Endothelial cell of umbilical vein (primary cell): Measurements from ENCODE around the gene DCDC1. TPM values are rescaled to one million over a fixed set of nuclear protein-coding genes. Genes with fewer than 3 reads are reported as not detected.

Source experiments
- BruUV-seq: library from RNA; stranded (reverse); fragments of 400-500 nt; replicated peaks from 2 replicates; lab custom pipeline; 2021; lab: Mats Ljungman, UMichigan
- CTCF ChIA-PET: fragments of 300-600, 350-600 bp; sonication (Branson Sonifier 250); formaldehyde crosslinking; loops from one replicate; lab custom pipeline; 2021; ENCODE audit warnings: antibody characterized with exemption, inconsistent platforms; lab: Charles Lee
- POLR2A ChIA-PET: fragments of 300-600, 350-600 bp; sonication (Branson Sonifier 250); formaldehyde crosslinking; loops from one replicate; lab custom pipeline; 2021; ENCODE audit warnings: antibody characterized with exemption, inconsistent platforms; lab: Charles Lee
- DNase-seq: peaks from one replicate; pipeline ENCODE4 v3.0.0-alpha.2; 2011; ENCODE audit warnings: low read depth, low spot score
- FAIRE-seq: peaks from 2 replicates; lab custom pipeline; 2011; peaks lifted over from hg19 to GRCh38; lab: Jason Lieb, UNC
- H2AFZ ChIP-seq: 2 replicates; pipeline ENCODE4 v1.6.0; 2012; ENCODE audit warnings: low read depth, low read length, control low read depth, inconsistent platforms
- H3K27ac ChIP-seq: 2 replicates; pipeline ENCODE4 v1.5.1; 2011; ENCODE audit warnings: low read depth, mild to moderate bottlenecking, control low read depth, low read length, moderate library complexity; ENCODE audit not compliant: insufficient read depth
- H3K27me3 ChIP-seq, 2 experiments: 2 replicates each; pipeline versions ENCODE4 v1.6.0 to v1.6.1; 2011; ENCODE audit warnings: low read length in 2 of 2, mixed read lengths in 1 of 2; ENCODE audit not compliant: control insufficient read depth in 2 of 2, insufficient read depth in 2 of 2
- H3K36me3 ChIP-seq, 2 experiments: 2 replicates in 1 of 2; 3 replicates in 1 of 2; pipeline ENCODE4 v1.5.1; 2011; ENCODE audit warnings: low read length in 2 of 2, mild to moderate bottlenecking in 1 of 2, moderate library complexity in 1 of 2; ENCODE audit not compliant: control insufficient read depth in 2 of 2, insufficient read depth in 2 of 2; ENCODE audit errors: extremely low read depth in 1 of 2
- H3K4me1 ChIP-seq: 3 replicates; pipeline ENCODE4 v1.5.1; 2011; ENCODE audit warnings: mild to moderate bottlenecking, low read length; ENCODE audit not compliant: control insufficient read depth, insufficient read depth; ENCODE audit errors: extremely low read depth
- H3K4me2 ChIP-seq: 2 replicates; pipeline ENCODE4 v1.6.1; 2011; ENCODE audit warnings: low read length, control low read depth, mixed read lengths; ENCODE audit not compliant: insufficient read depth
- H3K4me3 ChIP-seq, 3 experiments: fragments of 200-600 bp in 1 of 3; sonication (generic), shearing (Covaris generic) in 1 of 3; replicated peaks in 1 of 3; 2 replicates each; pipeline ENCODE4 v1.5.1; 2011 to 2016; ENCODE audit warnings: control low read depth in 3 of 3, low read length in 3 of 3, mild to moderate bottlenecking in 2 of 3, inconsistent platforms in 1 of 3, low read depth in 1 of 3, moderate library complexity in 1 of 3; ENCODE audit not compliant: insufficient read depth in 1 of 3
- H3K79me2 ChIP-seq: 2 replicates; pipeline ENCODE4 v1.6.0; 2012; ENCODE audit warnings: low read length, inconsistent platforms; ENCODE audit not compliant: control insufficient read depth, insufficient read depth
- H3K9ac ChIP-seq: replicated peaks from 2 replicates; pipeline ENCODE3; 2011; ENCODE audit warnings: low read length, control low read depth; ENCODE audit not compliant: insufficient read depth; ENCODE audit errors: extremely low read depth
- H3K9me1 ChIP-seq: replicated peaks from 3 replicates; pipeline ENCODE4 v1.6.0; 2011; ENCODE audit warnings: mild to moderate bottlenecking, low read length; ENCODE audit not compliant: control insufficient read depth, insufficient read depth; ENCODE audit errors: extremely low read depth
- H3K9me3 ChIP-seq: replicated peaks from 2 replicates; pipeline ENCODE4 v1.5.1; 2012; ENCODE audit warnings: low read length, inconsistent platforms; ENCODE audit not compliant: control insufficient read depth, insufficient read depth
- H4K20me1 ChIP-seq: replicated peaks from 2 replicates; pipeline ENCODE3; 2011; ENCODE audit warnings: mild to moderate bottlenecking, low read length; ENCODE audit not compliant: control insufficient read depth, insufficient read depth; ENCODE audit errors: extremely low read depth
- CTCF ChIP-seq, 2 donors: IDR thresholded peaks; 1 replicate in 1 of 2; 2 replicates in 1 of 2; pipeline ENCODE4 v1.5.1; 2011; ENCODE audit warnings: low read length in 2 of 2, mild to moderate bottlenecking in 2 of 2, moderate library complexity in 2 of 2, control low read depth in 1 of 2, inconsistent platforms in 1 of 2, low read depth in 1 of 2; ENCODE audit not compliant: insufficient read depth in 1 of 2; ENCODE audit errors: extremely low read depth in 1 of 2
- MAX ChIP-seq: IDR thresholded peaks from 2 replicates; pipeline ENCODE4 v1.6.1; 2011; ENCODE audit not compliant: insufficient read depth, insufficient read length
- MYC ChIP-seq: IDR thresholded peaks from one replicate; pipeline ENCODE4 v1.6.1; 2011; ENCODE audit warnings: mild to moderate bottlenecking, low read depth, low read length
- POLR2A ChIP-seq: IDR thresholded peaks from 2 replicates; pipeline ENCODE4 v1.6.1; 2012; ENCODE audit warnings: low read depth, mild to moderate bottlenecking, control low read depth, low read length
- POLR2AphosphoS5 ChIP-seq: IDR thresholded peaks from 2 replicates; pipeline ENCODE4 v1.6.1; 2012; ENCODE audit warnings: low read depth, mild to moderate bottlenecking, control low read depth, low read length, moderate library complexity; ENCODE audit not compliant: insufficient read depth
- dilution Hi-C: fragments of 300-500 bp; cut with MboI; formaldehyde crosslinking; loops from one replicate; pipeline ENCODE4 v1.15.0; 2019; ENCODE audit warnings: low sequenced_read_pairs; ENCODE audit not compliant: extremely low pct_ligation_motif_present
- intact Hi-C: fragments of 100-400 bp; cut with micrococcal nuclease; formaldehyde crosslinking; loops from one replicate; pipeline ENCODE4 v1.10.0; 2022
- polyA plus RNA-seq, 4 experiments: library from polyadenylated mRNA; depleted of rRNA in 3 of 4; stranded (reverse) in 3 of 4; unstranded in 1 of 4; fragments of >200 nt; gene quantifications; 2 replicates each; pipeline versions ENCODE4 v1.2.1 to v1.2.3, GENCODE V29; 2011 to 2012; ENCODE audit warnings: missing spikeins in 1 of 4
- total RNA-seq: library from RNA; stranded (reverse); gene quantifications from 2 replicates; pipeline ENCODE4 v1.2.3, GENCODE V29; 2021

Gene DCDC1
- total and polyA plus RNA-seq, 2 donors (not counting 3 experiments of a cell fraction or from before 2014, with no cell fraction given), result 0.04 TPM; not detected in 1

- CTCF ChIA-PET, result interaction anchor here (0.6 to 2.5 kb wide), 10 partner anchors 10 to 1191 kb away, joined by 3 to 20 read pairs (median 6); no protein-coding TSS in a partner anchor
- Histone ChIP-seq H3K36me3 (no peaks in the 10 kb centered on the region), H3K4me3 (no peak overlapping the region), H3K79me2 (no peaks in the 10 kb centered on the region), H3K4me2 (no peak overlapping the region), H3K4me1 (no peaks in the 10 kb centered on the region), H2AFZ (no peak overlapping the region), H4K20me1 (no peaks in the 10 kb centered on the region), H3K27me3 (no peaks in the 10 kb centered on the region), H3K27ac (no peak overlapping the region), H3K9me1 (no peaks in the 10 kb centered on the region), H3K9ac (no peak overlapping the region), H3K9me3 (no peaks in the 10 kb centered on the region)
- TF ChIP-seq CTCF (IDR thresholded peaks at IDR 0.05; ENCODE audit: extremely low read depth in 1 of 2, insufficient read depth in 1 of 2, low read depth in 1 of 2, low read length in 2 of 2) (peak; percentile 20 to 53), MYC (no peak), POLR2A (no peak), POLR2AphosphoS5 (no peak), MAX (no peak)
- dilution Hi-C loops, result no loop called here
- DNase-seq (peak; percentile 44), FAIRE-seq (peak; percentile 26)
- intact Hi-C loops, result loop anchor here (2.0 to 10.0 kb wide), 4 partner anchors 126 to 1068 kb away; no protein-coding TSS in a partner anchor
- POLR2A ChIA-PET, result no interaction called here
- no TSS peak for BruUV-seq
These were observed 262.5 kb downstream of the DCDC1 start for GRCh38 chr11:31106968-31107576.
